ENCODE results near the gene CCDC40. TPM values are rescaled to one million over a fixed set of nuclear protein-coding genes. Genes with fewer than 3 reads are reported as not detected.

Gene CCDC40
- total and polyA plus RNA-seq, 2 donors (not counting 1 experiment from before 2014, with no cell fraction given), result 0.53 to 1.5 TPM

GRCh38 chr17:80110927-80111701 is 74.7 kb downstream of the CCDC40 start:
- H3K4me2 ChIP-seq (ENCODE audit: extremely low read depth, insufficient read depth, low read length), result no peak overlapping the region
- no peaks in the 10 kb centered on the region for H3K4me1 ChIP-seq (ENCODE audit: control insufficient read depth, extremely low read depth, insufficient read depth, low read length)
- DNase-seq (ENCODE audit: low read depth in 2 of 2), result no peak

GRCh38 chr17:80111702-80112470 is 75.4 kb downstream of the CCDC40 start:
- no peaks in the 10 kb centered on the region for H3K27me3 ChIP-seq (ENCODE audit: control insufficient read depth, insufficient read depth, low read length)
- no peak overlapping the region for H3K9ac ChIP-seq (ENCODE audit: insufficient read depth, low read length)
- H2AFZ ChIP-seq (ENCODE audit: low read length), result no peak overlapping the region
- TF ChIP-seq EZH2 (IDR thresholded peaks at IDR 0.05; ENCODE audit: low read length, missing control alignments) (no peak), CTCF (conservative IDR thresholded peaks at IDR 0.05 in 1 of 2, IDR thresholded peaks at IDR 0.05 in 1 of 2; ENCODE audit: low read depth in 1 of 2, low read length in 2 of 2) (no peak)
- H3K79me2 ChIP-seq (ENCODE audit: control insufficient read depth, insufficient read depth, low read length), result no peaks in the 10 kb centered on the region
- no peaks in the 10 kb centered on the region for H4K20me1 ChIP-seq (ENCODE audit: control insufficient read depth, extremely low read depth, insufficient read depth, low read length)
- no peak overlapping the region for H3K27ac ChIP-seq (ENCODE audit: insufficient read depth, low read length)
- H3K4me3 ChIP-seq (replicated peaks in 1 of 4; ENCODE audit: control extremely low read depth in 1 of 4, insufficient read depth in 1 of 4, low read depth in 3 of 4, low read length in 4 of 4), result no peak overlapping the region
- H3K4me1 ChIP-seq (ENCODE audit: control insufficient read depth, extremely low read depth, insufficient read depth, low read length), result no peaks in the 10 kb centered on the region
- H3K9me3 ChIP-seq (ENCODE audit: control insufficient read depth, insufficient read depth, low read depth, low read length), result no peaks in the 10 kb centered on the region
- no peak for DNase-seq (ENCODE audit: low read depth in 2 of 2)
- H3K36me3 ChIP-seq (ENCODE audit: control insufficient read depth, insufficient read depth, low read length), result no peaks in the 10 kb centered on the region
- H3K4me2 ChIP-seq (ENCODE audit: extremely low read depth, insufficient read depth, low read length), result no peak overlapping the region

More at GRCh38 chr17:80110927-80111701, 74.7 kb downstream of the CCDC40 start:
- Histone ChIP-seq H3K36me3 (ENCODE audit: control insufficient read depth, insufficient read depth, low read length) (no peaks in the 10 kb centered on the region), H4K20me1 (ENCODE audit: control insufficient read depth, extremely low read depth, insufficient read depth, low read length) (no peaks in the 10 kb centered on the region), H3K27me3 (ENCODE audit: control insufficient read depth, insufficient read depth, low read length) (no peaks in the 10 kb centered on the region), H3K27ac (ENCODE audit: insufficient read depth, low read length) (no peak overlapping the region), H3K9me3 (ENCODE audit: control insufficient read depth, insufficient read depth, low read depth, low read length) (no peaks in the 10 kb centered on the region), H3K4me3 (replicated peaks in 1 of 4; ENCODE audit: control extremely low read depth in 1 of 4, insufficient read depth in 1 of 4, low read depth in 3 of 4, low read length in 4 of 4) (no peak overlapping the region), H3K79me2 (ENCODE audit: control insufficient read depth, insufficient read depth, low read length) (no peaks in the 10 kb centered on the region), H2AFZ (ENCODE audit: low read length) (no peak overlapping the region), H3K9ac (ENCODE audit: insufficient read depth, low read length) (no peak overlapping the region)
- TF ChIP-seq CTCF (conservative IDR thresholded peaks at IDR 0.05 in 1 of 2, IDR thresholded peaks at IDR 0.05 in 1 of 2; ENCODE audit: low read depth in 1 of 2, low read length in 2 of 2) (no peak), EZH2 (IDR thresholded peaks at IDR 0.05; ENCODE audit: low read length, missing control alignments) (no peak)

- H3K9me3 ChIP-seq (ENCODE audit: control insufficient read depth, insufficient read depth, low read depth, low read length), result no peaks in the 10 kb centered on the region
- H3K4me2 ChIP-seq (ENCODE audit: extremely low read depth, insufficient read depth, low read length), result no peak overlapping the region
- no peak overlapping the region for H3K27ac ChIP-seq (ENCODE audit: insufficient read depth, low read length)
- H3K36me3 ChIP-seq (ENCODE audit: control insufficient read depth, insufficient read depth, low read length), result no peaks in the 10 kb centered on the region
- no peaks in the 10 kb centered on the region for H3K4me1 ChIP-seq (ENCODE audit: control insufficient read depth, extremely low read depth, insufficient read depth, low read length)
- H2AFZ ChIP-seq (ENCODE audit: low read length), result no peak overlapping the region
- H3K9ac ChIP-seq (ENCODE audit: insufficient read depth, low read length), result no peak overlapping the region
- no peak overlapping the region for H3K4me3 ChIP-seq (replicated peaks in 1 of 4; ENCODE audit: control extremely low read depth in 1 of 4, insufficient read depth in 1 of 4, low read depth in 3 of 4, low read length in 4 of 4)
- DNase-seq (ENCODE audit: low read depth in 2 of 2), result no peak
- TF ChIP-seq EZH2 (IDR thresholded peaks at IDR 0.05; ENCODE audit: low read length, missing control alignments) (no peak), CTCF (conservative IDR thresholded peaks at IDR 0.05 in 1 of 2, IDR thresholded peaks at IDR 0.05 in 1 of 2; ENCODE audit: low read depth in 1 of 2, low read length in 2 of 2) (no peak)
- no peaks in the 10 kb centered on the region for H3K27me3 ChIP-seq (ENCODE audit: control insufficient read depth, insufficient read depth, low read length)
- H4K20me1 ChIP-seq (ENCODE audit: control insufficient read depth, extremely low read depth, insufficient read depth, low read length), result no peaks in the 10 kb centered on the region
- H3K79me2 ChIP-seq (ENCODE audit: control insufficient read depth, insufficient read depth, low read length), result no peaks in the 10 kb centered on the region
Observed at GRCh38 chr17:80112471-80113032, 76.1 kb downstream of the CCDC40 start.

All from fibroblast of lung (primary cell).